HL-60 (cell line): Measurements from ENCODE around the gene ATP6AP1.

Experiments used
- CTCF ChIP-seq: IDR thresholded peaks from one replicate; pipeline ENCODE4 v1.5.1; 2011; ENCODE audit warnings: low read length, control low read depth, inconsistent platforms; ENCODE audit not compliant: insufficient read depth
- GABPA ChIP-seq: IDR thresholded peaks from 2 replicates; pipeline ENCODE4 v1.6.1; 2012; ENCODE audit warnings: low read depth
- POLR2AphosphoS5 ChIP-seq: IDR thresholded peaks from 2 replicates; pipeline ENCODE4 v1.6.1; 2012; ENCODE audit warnings: low read depth
- REST ChIP-seq: IDR thresholded peaks from 2 replicates; pipeline ENCODE4 v1.6.1; 2012; ENCODE audit warnings: low read depth; ENCODE audit not compliant: insufficient replicate concordance

- TF ChIP-seq REST (no peak), CTCF (no peak), POLR2AphosphoS5 (no peak), GABPA (no peak)
Measured at GRCh38 chrX:154380787-154381186, 47.7 kb upstream of the ATP6AP1 start.
